GM19468 (cell line): ENCODE results near the gene ALMS1.
"Not testable (repeated sequence)": the region's sequence is repeated elsewhere in the genome, so short reads cannot be mapped to it uniquely, and the experiment has no call there.

Source experiments
- ATAC-seq: cut with Tn5 transposase; IDR thresholded peaks from one replicate; pipeline ENCODE4 v1.9.1; 2021; ENCODE audit warnings: mild to moderate bottlenecking, moderate library complexity, moderate number of reproducible peaks; ENCODE audit not compliant: unreplicated experiment; ENCODE audit errors: extremely low read depth

The ALMS1 gene

GRCh38 chr2:73385504-73386341 lies at the start of gene ALMS1:
Gene ALMS1 (plus strand): TSS chr2:73385836. CDS start chr2:73385869, 33 bp downstream.
- ATAC-seq, result peak; percentile 91

GRCh38 chr2:73337828-73338227 lies 47.8 kb upstream of the ALMS1 start:
- no peak for ATAC-seq

GRCh38 chr2:73339201-73339600 lies 46.4 kb upstream of the ALMS1 start:
- ATAC-seq, result no peak

- no peak for ATAC-seq
Measured at GRCh38 chr2:73341039-73341438, 44.6 kb upstream of the ALMS1 start.

GRCh38 chr2:73343992-73344391 lies 41.6 kb upstream of the ALMS1 start:
- no peak for ATAC-seq

- not testable (repeated sequence) for ATAC-seq
Measured at GRCh38 chr2:73344747-73345146, 40.9 kb upstream of the ALMS1 start.

GRCh38 chr2:73350035-73350691 lies 35.5 kb upstream of the ALMS1 start:
- ATAC-seq, result no peak

GRCh38 chr2:73356097-73356496 lies 29.5 kb upstream of the ALMS1 start:
- no peak for ATAC-seq

GRCh38 chr2:73359915-73360697 lies 25.5 kb upstream of the ALMS1 start:
- no peak for ATAC-seq

GRCh38 chr2:73366060-73366459 lies 19.6 kb upstream of the ALMS1 start:
- no peak for ATAC-seq

GRCh38 chr2:73368781-73369180 lies 16.9 kb upstream of the ALMS1 start:
- ATAC-seq, result no peak

- no peak for ATAC-seq
Measured at GRCh38 chr2:73370348-73370747, 15.3 kb upstream of the ALMS1 start.

GRCh38 chr2:73373344-73373743 lies 12.3 kb upstream of the ALMS1 start:
- no peak for ATAC-seq

GRCh38 chr2:73374269-73374668 lies 11.4 kb upstream of the ALMS1 start:
- ATAC-seq, result no peak

- ATAC-seq, result no peak
Measured at GRCh38 chr2:73376681-73377080, 9.0 kb upstream of the ALMS1 start.

- no peak for ATAC-seq
Measured at GRCh38 chr2:73383036-73383435, 2.6 kb upstream of the ALMS1 start.

- no peak for ATAC-seq
Measured at GRCh38 chr2:73385123-73385503, 523 bp upstream of the ALMS1 start.

GRCh38 chr2:73386342-73386868 lies 769 bp downstream of the ALMS1 start:
- ATAC-seq, result no peak

- no peak for ATAC-seq
Measured at GRCh38 chr2:73386894-73387636, 1.4 kb downstream of the ALMS1 start.
